OCI-LY7 (cell line): ENCODE measurements around the gene INTU. TPM values are rescaled to one million over a fixed set of nuclear protein-coding genes. Genes with fewer than 3 reads are reported as not detected.

Experiments
- BruUV-seq: library from RNA; stranded (reverse); fragments of 400-500 nt; replicated peaks from 2 replicates; lab custom pipeline; 2021; lab: Mats Ljungman, UMichigan
- CTCF ChIA-PET: fragments of 300-600 bp; sonication (Branson Sonifier 250); formaldehyde crosslinking; loops from one replicate; lab custom pipeline; 2022; ENCODE audit warnings: antibody characterized with exemption; ENCODE audit not compliant: unreplicated experiment; lab: Charles Lee
- POLR2A ChIA-PET: fragments of 300-600 bp; sonication (Branson Sonifier 250); formaldehyde crosslinking; loops from one replicate; lab custom pipeline; 2022; ENCODE audit warnings: antibody characterized with exemption; lab: Charles Lee
- DNase-seq: peaks from one replicate; pipeline ENCODE4 v3.0.0-alpha.2; 2015; ENCODE audit warnings: low spot score
- H2AFZ ChIP-seq: fragments of 200-600 bp; sonication (generic), shearing (Covaris generic); 2 replicates; pipeline ENCODE4 v1.6.1; 2014; ENCODE audit warnings: mild to moderate bottlenecking, antibody characterized with exemption, low read length, moderate library complexity
- H3K27ac ChIP-seq: fragments of 200-600 bp; sonication (generic); 2 replicates; pipeline ENCODE4 v1.5.1; 2014; ENCODE audit warnings: mixed run types, low read depth, mild to moderate bottlenecking, moderate library complexity, low read length, inconsistent platforms; ENCODE audit not compliant: poor library complexity, severe bottlenecking
- H3K36me3 ChIP-seq: fragments of 200-600 bp; sonication (generic); 2 replicates; pipeline ENCODE4 v1.6.1; 2014; ENCODE audit warnings: mild to moderate bottlenecking, antibody characterized with exemption, low read length, moderate library complexity, mixed read lengths; ENCODE audit not compliant: insufficient read depth
- H3K4me1 ChIP-seq: fragments of 200-600 bp; sonication (generic); 2 replicates; pipeline ENCODE4 v1.5.1; 2014; ENCODE audit warnings: mild to moderate bottlenecking, low read length; ENCODE audit not compliant: insufficient read depth, poor library complexity, severe bottlenecking
- H3K4me2 ChIP-seq: fragments of 200-600 bp; sonication (generic); 2 replicates; pipeline ENCODE4 v1.6.1; 2014; ENCODE audit warnings: mild to moderate bottlenecking, low read length
- H3K4me3 ChIP-seq: fragments of 200-600 bp; sonication (generic); 2 replicates; pipeline ENCODE4 v1.5.1; 2014; ENCODE audit warnings: mild to moderate bottlenecking, low read depth, low read length; ENCODE audit not compliant: poor library complexity, severe bottlenecking
- H3K79me2 ChIP-seq: fragments of 200-600 bp; sonication (generic); 2 replicates; pipeline ENCODE4 v1.6.1; 2016; ENCODE audit warnings: low read depth, mild to moderate bottlenecking, low read length, moderate library complexity, mixed read lengths; ENCODE audit not compliant: insufficient read depth
- H3K9me2 ChIP-seq: fragments of 200-600 bp; sonication (generic); 2 replicates; pipeline ENCODE4 v1.6.1; 2016; ENCODE audit warnings: mild to moderate bottlenecking, low read length, mixed read lengths; ENCODE audit not compliant: insufficient read depth
- H3K9me3 ChIP-seq: fragments of 200-600 bp; sonication (generic); 2 replicates; pipeline ENCODE4 v1.6.1; 2014; ENCODE audit warnings: mild to moderate bottlenecking, mixed run types, low read length, mixed read lengths
- H4K20me1 ChIP-seq: fragments of 200-600 bp; sonication (generic); 2 replicates; pipeline ENCODE4 v1.6.1; 2014; ENCODE audit warnings: mild to moderate bottlenecking, antibody characterized with exemption, low read length, moderate library complexity, mixed read lengths; ENCODE audit not compliant: insufficient read depth
- EZH2phosphoT487 ChIP-seq: fragments of 200-600 bp; sonication (generic); IDR thresholded peaks from 2 replicates; pipeline ENCODE4 v1.6.1; 2018; ENCODE audit warnings: low read depth, borderline replicate concordance, mild to moderate bottlenecking, mixed run types, antibody characterized with exemption, low read length, moderate library complexity, mixed read lengths
- intact Hi-C: fragments of 100-400 bp; cut with micrococcal nuclease; formaldehyde crosslinking; loops from one replicate; pipeline ENCODE4 v1.10.0; 2022; ENCODE audit not compliant: unreplicated experiment
- total RNA-seq, 2 experiments: library from RNA; depleted of rRNA in 1 of 2; stranded (reverse); fragments of >200 nt in 1 of 2; shearing (Covaris generic) in 1 of 2; gene quantifications; 2 replicates each; pipeline ENCODE4 v1.2.3, GENCODE V29; 2014 to 2022
- TF ChIP-seq, protein P1 (sequence below): fragments of 200-600 bp; sonication (generic); conservative IDR thresholded peaks from 2 replicates; pipeline ENCODE4 v1.5.1; 2014; ENCODE audit warnings: mild to moderate bottlenecking, antibody characterized with exemption, low read length, moderate library complexity, mixed read lengths

Gene INTU
- total RNA-seq, 2 experiments from 2014 or later, result not detected

- CTCF ChIA-PET, result no interaction called here
Measured at GRCh38 chr4:127672111-127672510, 39.4 kb downstream of the INTU start.

DNA sequence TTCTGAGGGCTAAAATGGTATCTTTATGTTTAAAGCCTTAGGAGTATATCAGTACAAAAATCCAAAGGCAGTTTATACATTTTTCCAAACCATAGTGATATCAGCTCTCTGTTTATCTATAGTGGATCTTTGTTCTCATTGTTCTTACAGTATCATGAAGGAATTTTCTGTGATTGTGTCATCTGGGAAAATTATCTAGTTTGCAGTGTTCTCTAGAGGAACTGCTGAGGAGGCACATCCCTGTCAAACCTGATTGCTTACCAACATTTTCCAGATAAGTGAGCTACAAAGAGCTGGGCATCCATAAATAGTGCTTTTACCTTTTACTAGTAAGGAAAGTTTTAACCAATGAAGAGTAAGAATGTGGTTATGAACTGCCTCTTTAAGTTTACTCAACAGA, 52.5 kb downstream of the INTU start:
- no TSS peak for BruUV-seq
- CTCF ChIA-PET, result no interaction called here

More at GRCh38 chr4:127672111-127672510, 39.4 kb downstream of the INTU start:
- DNase-seq, result no peak
- Histone ChIP-seq H3K4me3 (no peak overlapping the region), H3K4me2 (no peak overlapping the region), H3K4me1 (no peaks in the 10 kb centered on the region), H3K9me3 (no peaks in the 10 kb centered on the region), H3K9me2 (no peaks in the 10 kb centered on the region), H3K27ac (no peak overlapping the region), H3K36me3 (no peaks in the 10 kb centered on the region), H4K20me1 (no peaks in the 10 kb centered on the region), H3K79me2 (no peaks in the 10 kb centered on the region), H2AFZ (no peak overlapping the region)
- TF ChIP-seq EZH2phosphoT487, result no peak
- TF ChIP-seq, protein P1, sequence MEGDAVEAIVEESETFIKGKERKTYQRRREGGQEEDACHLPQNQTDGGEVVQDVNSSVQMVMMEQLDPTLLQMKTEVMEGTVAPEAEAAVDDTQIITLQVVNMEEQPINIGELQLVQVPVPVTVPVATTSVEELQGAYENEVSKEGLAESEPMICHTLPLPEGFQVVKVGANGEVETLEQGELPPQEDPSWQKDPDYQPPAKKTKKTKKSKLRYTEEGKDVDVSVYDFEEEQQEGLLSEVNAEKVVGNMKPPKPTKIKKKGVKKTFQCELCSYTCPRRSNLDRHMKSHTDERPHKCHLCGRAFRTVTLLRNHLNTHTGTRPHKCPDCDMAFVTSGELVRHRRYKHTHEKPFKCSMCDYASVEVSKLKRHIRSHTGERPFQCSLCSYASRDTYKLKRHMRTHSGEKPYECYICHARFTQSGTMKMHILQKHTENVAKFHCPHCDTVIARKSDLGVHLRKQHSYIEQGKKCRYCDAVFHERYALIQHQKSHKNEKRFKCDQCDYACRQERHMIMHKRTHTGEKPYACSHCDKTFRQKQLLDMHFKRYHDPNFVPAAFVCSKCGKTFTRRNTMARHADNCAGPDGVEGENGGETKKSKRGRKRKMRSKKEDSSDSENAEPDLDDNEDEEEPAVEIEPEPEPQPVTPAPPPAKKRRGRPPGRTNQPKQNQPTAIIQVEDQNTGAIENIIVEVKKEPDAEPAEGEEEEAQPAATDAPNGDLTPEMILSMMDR, result no peak
- BruUV-seq, result no TSS peak
- intact Hi-C loops, result no loop called here
- POLR2A ChIA-PET, result no interaction called here

GRCh38 chr4:127686658-127687057, 53.9 kb downstream of the INTU start:
- H3K4me2 ChIP-seq, result no peak overlapping the region
- TF ChIP-seq, protein P1, result no peak
- no peak for TF ChIP-seq EZH2phosphoT487
- H3K79me2 ChIP-seq, result no peaks in the 10 kb centered on the region
- H4K20me1 ChIP-seq, result no peaks in the 10 kb centered on the region
- no peaks in the 10 kb centered on the region for H3K9me2 ChIP-seq
- no peak for DNase-seq
- intact Hi-C loops, result no loop called here
- no TSS peak for BruUV-seq
- no peak overlapping the region for H3K27ac ChIP-seq
- H3K36me3 ChIP-seq, result no peaks in the 10 kb centered on the region
- no peaks in the 10 kb centered on the region for H3K9me3 ChIP-seq
- no peak overlapping the region for H2AFZ ChIP-seq
- no peak overlapping the region for H3K4me3 ChIP-seq
- POLR2A ChIA-PET, result interaction anchor here (0.6 kb wide), 1 partner anchor 89 kb away, joined by 4 read pairs; no protein-coding TSS in a partner anchor
- H3K4me1 ChIP-seq, result no peaks in the 10 kb centered on the region
- CTCF ChIA-PET, result no interaction called here

More for the DNA sequence above, 52.5 kb downstream of the INTU start:
- DNase-seq, result no peak
- no peak overlapping the region for H2AFZ ChIP-seq
- H3K4me1 ChIP-seq, result no peaks in the 10 kb centered on the region
- no peak overlapping the region for H3K4me2 ChIP-seq
- H3K4me3 ChIP-seq, result no peak overlapping the region
- TF ChIP-seq EZH2phosphoT487, result no peak
- TF ChIP-seq, protein P1, result no peak
- H3K36me3 ChIP-seq, result no peaks in the 10 kb centered on the region
- no peaks in the 10 kb centered on the region for H3K9me3 ChIP-seq
- POLR2A ChIA-PET, result interaction anchor here (0.6 to 1.5 kb wide), 2 partner anchors 16 to 40 kb away, joined by 3 read pairs; no protein-coding TSS in a partner anchor
- intact Hi-C loops, result no loop called here
- no peak overlapping the region for H3K27ac ChIP-seq
- no peaks in the 10 kb centered on the region for H3K79me2 ChIP-seq
- no peaks in the 10 kb centered on the region for H3K9me2 ChIP-seq
- no peaks in the 10 kb centered on the region for H4K20me1 ChIP-seq
